Neutrophil (primary cell): Measurements from ENCODE around the gene SLC16A8.

ENCODE experiments used
- H3K27ac ChIP-seq: fragments of 200-600 bp; sonication (generic); 2 replicates; pipeline ENCODE4 v1.5.1; 2016; ENCODE audit warnings: mild to moderate bottlenecking, moderate library complexity
- H3K27me3 ChIP-seq: fragments of 200-600 bp; sonication (generic); 2 replicates; pipeline ENCODE4 v1.6.0; 2016; ENCODE audit warnings: mild to moderate bottlenecking
- H3K36me3 ChIP-seq: fragments of 200-600 bp; sonication (generic); 2 replicates; pipeline ENCODE4 v1.5.1; 2017
- H3K4me1 ChIP-seq, 2 experiments: fragments of 200-600 bp in 1 of 2; sonication (generic) in 1 of 2; 1 replicate in 1 of 2; 2 replicates in 1 of 2; pipeline versions ENCODE4 v1.5.1 to v1.6.1; 2013 to 2016; ENCODE audit warnings: low read depth in 1 of 2, low read length in 1 of 2, mild to moderate bottlenecking in 1 of 2, moderate library complexity in 1 of 2; ENCODE audit not compliant: control insufficient read depth in 1 of 2, insufficient read depth in 1 of 2
- H3K4me3 ChIP-seq, 2 experiments: fragments of 200-600 bp in 1 of 2; sonication (generic) in 1 of 2; 1 replicate in 1 of 2; 2 replicates in 1 of 2; pipeline ENCODE4 v1.5.1; 2013 to 2016; ENCODE audit warnings: low read depth in 1 of 2, low read length in 1 of 2, mild to moderate bottlenecking in 1 of 2, moderate library complexity in 1 of 2
- H3K9me3 ChIP-seq: fragments of 200-600 bp; sonication (generic); 2 replicates; pipeline ENCODE4 v1.5.1; 2016
- CTCF ChIP-seq: fragments of 200-600 bp; sonication (generic); IDR thresholded peaks from 2 replicates; pipeline ENCODE4 v1.5.1; 2016; ENCODE audit warnings: antibody characterized with exemption

The SLC16A8 gene

GRCh38 chr22:38106814-38107578 lies 23.0 kb upstream of the SLC16A8 start:
- no peaks in the 10 kb centered on the region for H3K4me1 ChIP-seq
- H3K27me3 ChIP-seq, result no peaks in the 10 kb centered on the region
- no peak for TF ChIP-seq CTCF
- H3K9me3 ChIP-seq, result no peaks in the 10 kb centered on the region
- H3K36me3 ChIP-seq, result peaks cover 6% of the 10 kb centered on the region
- H3K4me3 ChIP-seq, result no peak overlapping the region
- no peak overlapping the region for H3K27ac ChIP-seq

- H3K9me3 ChIP-seq, result no peaks in the 10 kb centered on the region
- H3K4me3 ChIP-seq, result no peak overlapping the region
- H3K27me3 ChIP-seq, result no peaks in the 10 kb centered on the region
- no peaks in the 10 kb centered on the region for H3K4me1 ChIP-seq
- no peak for TF ChIP-seq CTCF
- H3K27ac ChIP-seq, result no peak overlapping the region
- H3K36me3 ChIP-seq, result no peaks in the 10 kb centered on the region
Measured at GRCh38 chr22:38104084-38104483, 20.1 kb upstream of the SLC16A8 start.

- Histone ChIP-seq H3K27me3 (no peaks in the 10 kb centered on the region), H3K4me1 (no peaks in the 10 kb centered on the region), H3K4me3 (no peak overlapping the region), H3K36me3 (no peaks in the 10 kb centered on the region), H3K9me3 (no peaks in the 10 kb centered on the region), H3K27ac (no peak overlapping the region)
- TF ChIP-seq CTCF, result no peak
Measured at GRCh38 chr22:38103641-38104040, 19.7 kb upstream of the SLC16A8 start.

GRCh38 chr22:38098410-38099249 lies 14.6 kb upstream of the SLC16A8 start:
- H3K4me1 ChIP-seq, result no peaks in the 10 kb centered on the region
- no peak overlapping the region for H3K4me3 ChIP-seq
- no peak for TF ChIP-seq CTCF
- H3K9me3 ChIP-seq, result no peaks in the 10 kb centered on the region
- no peak overlapping the region for H3K27ac ChIP-seq
- H3K27me3 ChIP-seq, result no peaks in the 10 kb centered on the region
- no peaks in the 10 kb centered on the region for H3K36me3 ChIP-seq

- H3K4me3 ChIP-seq, result no peak overlapping the region
- H3K27ac ChIP-seq, result no peak overlapping the region
- no peaks in the 10 kb centered on the region for H3K36me3 ChIP-seq
- no peak for TF ChIP-seq CTCF
- H3K27me3 ChIP-seq, result no peaks in the 10 kb centered on the region
- H3K9me3 ChIP-seq, result no peaks in the 10 kb centered on the region
- H3K4me1 ChIP-seq, result no peaks in the 10 kb centered on the region
Measured at GRCh38 chr22:38097557-38098409, 13.8 kb upstream of the SLC16A8 start.
